NCI-H345 (cell line): ENCODE results near the gene STOML3.
"Not testable (repeated sequence)": the region's sequence is repeated elsewhere in the genome, so short reads cannot be mapped to it uniquely, and the experiment has no call there.

ENCODE experiments used
- DNase-seq: peaks from one replicate; lab custom pipeline; 2025; lab: John Stamatoyannopoulos, UW

Gene STOML3, protein sequence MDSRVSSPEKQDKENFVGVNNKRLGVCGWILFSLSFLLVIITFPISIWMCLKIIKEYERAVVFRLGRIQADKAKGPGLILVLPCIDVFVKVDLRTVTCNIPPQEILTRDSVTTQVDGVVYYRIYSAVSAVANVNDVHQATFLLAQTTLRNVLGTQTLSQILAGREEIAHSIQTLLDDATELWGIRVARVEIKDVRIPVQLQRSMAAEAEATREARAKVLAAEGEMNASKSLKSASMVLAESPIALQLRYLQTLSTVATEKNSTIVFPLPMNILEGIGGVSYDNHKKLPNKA

DNA sequence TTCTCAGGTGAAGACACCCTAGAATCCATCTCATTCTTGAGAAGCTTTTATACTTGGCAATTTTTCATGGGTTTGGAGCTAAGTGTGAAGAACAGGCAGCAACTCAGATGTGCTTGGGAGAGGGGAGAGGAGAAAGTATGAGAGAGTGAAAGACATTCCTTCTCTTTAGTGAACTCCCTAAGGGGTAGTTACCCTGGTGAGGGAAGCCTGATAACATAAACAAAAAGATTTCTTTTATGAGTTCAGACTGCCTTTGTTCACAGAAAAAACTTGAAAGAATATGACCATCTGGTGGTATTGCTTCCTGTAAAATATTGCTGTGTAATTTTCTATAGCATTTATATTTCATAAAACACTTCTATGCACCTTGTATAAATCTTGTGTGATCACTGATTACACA lies at the start of gene STOML3:
TSS of gene STOML3 (minus strand) at position 139 of the 400 bp plus-strand sequence. CDS start at position 29, 110 bp downstream.
- DNase-seq, result no peak

DNA sequence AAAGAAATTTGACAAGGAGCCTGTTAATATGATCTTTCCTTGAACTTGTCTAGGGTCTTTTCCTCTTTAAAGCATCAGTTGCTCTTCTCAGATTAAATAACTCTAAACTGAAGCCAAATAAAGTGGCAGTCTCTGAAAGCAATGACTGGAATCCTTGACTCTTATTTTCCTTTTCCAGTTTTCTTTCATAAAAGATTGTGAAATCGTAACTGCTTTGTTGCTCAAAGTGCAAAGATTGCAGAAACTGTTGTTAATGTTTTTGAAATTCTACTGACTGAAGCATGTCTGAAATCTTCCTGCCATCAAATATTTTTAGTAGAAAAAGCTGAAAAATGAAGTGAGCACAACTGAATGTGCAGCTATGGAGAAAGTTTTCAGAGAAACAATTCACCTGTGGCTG lies 49.6 kb upstream of the STOML3 start:
- DNase-seq, result no peak

DNA sequence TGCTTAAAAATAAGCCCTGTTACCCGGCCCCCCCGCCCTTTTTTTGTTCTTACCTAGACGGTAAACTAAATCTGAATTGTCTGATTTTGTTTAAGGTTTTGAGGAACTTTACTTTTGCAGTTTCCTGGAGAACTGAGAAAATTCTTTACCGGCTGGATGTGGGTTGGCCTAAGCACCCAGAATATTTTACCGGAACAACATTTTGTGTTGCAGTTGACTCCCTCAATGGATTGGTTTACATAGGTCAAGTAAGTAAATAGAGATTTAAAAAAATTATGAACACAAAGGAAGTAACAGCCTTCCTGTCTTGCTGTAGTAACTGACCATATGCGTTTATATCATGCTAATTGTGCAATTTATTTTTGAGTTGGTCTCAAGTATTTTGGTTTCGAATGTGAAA lies 48.4 kb upstream of the STOML3 start:
- no peak for DNase-seq

DNA sequence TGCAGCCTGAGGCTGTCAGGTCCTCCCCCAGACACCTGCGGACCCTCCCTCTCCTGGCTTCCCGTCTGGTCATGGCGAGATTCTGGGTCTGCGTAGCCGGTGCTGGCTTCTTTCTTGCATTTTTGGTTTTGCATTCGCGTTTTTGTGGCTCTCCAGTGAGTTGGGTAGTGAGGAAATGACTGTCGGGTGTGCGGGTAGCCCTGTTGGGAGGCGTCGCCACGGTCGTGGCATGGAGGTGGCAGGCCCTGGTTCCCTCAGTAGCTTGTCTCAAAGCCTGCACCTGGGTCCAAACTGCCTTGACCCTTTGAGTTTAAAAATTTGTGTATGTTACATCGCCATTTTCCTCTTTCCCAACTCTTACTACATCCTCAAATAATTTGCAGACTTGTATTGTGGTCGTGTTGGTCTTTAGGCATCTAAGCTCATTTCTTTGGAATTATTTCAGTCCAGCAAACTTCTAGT lies 48.0 kb upstream of the STOML3 start:
- DNase-seq, result no peak

DNA sequence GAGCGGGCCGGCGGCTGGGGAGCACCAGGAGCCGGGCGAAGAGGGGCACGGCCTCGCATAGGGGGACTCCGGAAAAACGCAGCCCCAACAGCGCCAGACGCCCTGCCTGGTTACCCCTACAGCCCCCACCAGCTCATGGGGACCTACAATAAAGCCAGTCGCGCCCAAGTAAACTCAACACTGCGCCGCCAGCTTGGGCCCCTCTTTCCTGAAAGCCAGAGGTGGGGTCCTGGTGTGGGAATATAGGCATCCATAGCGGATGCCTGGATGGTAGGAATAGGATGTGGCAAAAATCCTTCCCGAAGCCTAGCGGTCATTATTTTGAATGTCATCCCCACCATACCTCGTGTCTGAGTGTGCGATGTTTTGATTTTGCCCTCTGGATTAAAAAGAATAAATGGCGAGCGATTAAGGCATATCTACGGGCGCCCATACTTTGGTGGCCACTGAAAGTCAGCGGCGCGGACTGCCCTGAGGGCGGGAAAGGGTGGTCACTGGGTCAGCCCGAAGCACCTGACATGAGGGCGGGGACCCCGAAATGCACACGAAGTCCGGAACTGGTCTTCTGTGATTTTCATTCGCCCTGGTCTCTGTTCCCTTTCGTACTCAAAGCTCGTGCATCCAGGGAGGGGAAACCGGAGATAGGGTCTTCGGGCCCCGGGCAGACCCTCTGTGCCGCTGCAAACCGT lies 47.4 kb upstream of the STOML3 start, which contains the start of the genes NHLRC3 and PROSER1:
TSS of gene NHLRC3 (plus strand) at position 577 of the 689 bp plus-strand sequence. CDS start 184 bp downstream, outside the sequence.
TSS of gene PROSER1 (minus strand) at position 210 of the 689 bp plus-strand sequence. CDS start 847 bp downstream, outside the sequence.
- DNase-seq, result peak; percentile 90

DNA sequence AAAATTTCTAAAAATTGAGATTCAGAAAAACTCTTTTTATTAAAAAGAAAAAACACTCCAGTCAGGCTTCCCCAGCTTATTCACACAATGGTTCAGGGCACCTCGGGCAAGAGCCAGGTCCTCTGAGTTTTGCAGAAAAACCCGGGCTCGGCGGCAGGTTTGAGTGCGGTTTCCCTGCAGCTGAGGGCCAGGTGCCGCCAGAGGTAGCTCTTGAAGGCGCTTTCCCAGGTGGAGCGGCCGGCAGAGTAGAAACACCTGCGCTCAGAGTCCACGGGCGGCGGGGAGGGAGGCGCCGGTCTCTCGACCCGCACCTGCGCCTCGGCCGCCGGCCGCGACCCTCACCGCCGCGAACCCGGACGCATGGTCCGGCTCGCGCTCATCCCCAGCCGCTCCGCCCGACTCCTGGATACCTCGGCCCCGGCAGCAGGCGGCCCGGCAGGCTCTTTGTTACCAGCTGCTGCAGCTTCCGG lies 46.8 kb upstream of the STOML3 start:
- no peak for DNase-seq

DNA sequence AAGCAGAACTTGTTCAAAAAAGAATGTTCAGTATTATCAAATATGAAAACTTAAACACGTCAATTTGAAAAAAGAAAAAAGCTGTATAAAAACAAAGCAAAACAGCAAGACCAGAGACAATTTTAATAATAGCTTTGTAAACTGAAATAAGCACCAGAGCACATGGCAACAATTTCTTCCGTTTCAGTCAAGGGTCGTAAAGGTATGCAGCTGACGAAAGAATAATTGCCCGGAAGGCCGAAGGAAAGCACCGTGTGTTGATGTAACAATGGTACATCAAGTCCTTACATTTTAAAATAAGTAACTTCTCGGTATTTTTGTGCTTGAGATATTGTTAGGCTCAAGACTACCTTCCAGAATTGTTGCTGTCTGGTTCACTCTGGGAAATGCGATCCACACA lies 45.6 kb upstream of the STOML3 start:
- DNase-seq, result no peak

DNA sequence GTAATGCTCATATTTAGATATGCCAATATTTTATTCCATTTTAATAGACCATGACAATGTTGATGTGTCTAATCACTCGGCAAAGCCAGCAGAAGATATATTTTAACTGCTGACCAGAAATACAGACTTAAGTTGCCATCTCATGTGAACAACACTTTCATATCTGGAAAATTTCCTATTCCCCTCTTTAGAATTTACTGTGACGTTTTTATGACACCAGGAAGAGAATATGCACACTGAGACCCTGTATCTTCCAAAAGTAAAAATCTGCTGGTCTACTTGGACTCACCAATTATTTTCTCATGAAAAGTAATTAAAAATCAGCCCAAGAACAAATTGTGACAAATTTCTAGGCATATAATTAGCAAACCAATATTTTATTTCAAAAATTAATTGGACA lies 45.2 kb upstream of the STOML3 start:
- no peak for DNase-seq

DNA sequence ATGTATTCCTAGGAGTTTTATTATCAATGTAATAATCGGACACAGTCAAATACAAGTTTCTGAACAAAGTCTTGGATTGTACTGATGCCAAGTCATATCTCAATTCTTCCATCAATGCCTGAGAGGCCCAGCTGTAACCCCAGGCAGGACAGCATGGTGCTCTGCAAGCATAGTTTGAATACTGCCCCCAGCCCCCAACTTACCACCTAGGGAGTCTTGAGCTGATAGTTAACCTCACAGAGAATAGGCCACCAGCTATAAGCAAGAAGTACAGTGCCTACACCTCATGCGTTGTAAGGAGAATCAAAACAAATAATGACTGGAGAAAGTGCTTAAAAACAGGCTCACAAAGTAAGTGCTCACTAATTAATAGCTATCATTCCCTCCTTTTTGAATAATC lies 44.6 kb upstream of the STOML3 start:
- DNase-seq, result no peak

DNA sequence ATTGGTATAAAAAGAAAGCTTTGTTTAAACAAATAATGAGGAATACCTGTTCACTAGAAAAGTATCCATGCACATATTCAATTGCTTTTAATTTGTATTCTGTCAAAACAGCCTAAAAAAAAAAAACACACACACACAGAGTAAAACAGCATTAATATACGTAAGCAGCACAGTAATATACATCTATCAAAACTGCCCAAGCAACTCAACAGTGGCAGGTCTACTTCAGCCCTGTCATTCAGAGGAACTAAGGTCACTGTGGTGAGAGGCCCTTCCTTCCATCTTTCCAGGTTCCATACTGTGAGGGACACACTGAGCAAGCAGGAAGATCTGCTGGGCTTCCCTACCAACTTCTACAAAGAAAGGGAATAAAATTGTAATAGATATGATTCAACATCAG lies 43.5 kb upstream of the STOML3 start:
- DNase-seq, result no peak

DNA sequence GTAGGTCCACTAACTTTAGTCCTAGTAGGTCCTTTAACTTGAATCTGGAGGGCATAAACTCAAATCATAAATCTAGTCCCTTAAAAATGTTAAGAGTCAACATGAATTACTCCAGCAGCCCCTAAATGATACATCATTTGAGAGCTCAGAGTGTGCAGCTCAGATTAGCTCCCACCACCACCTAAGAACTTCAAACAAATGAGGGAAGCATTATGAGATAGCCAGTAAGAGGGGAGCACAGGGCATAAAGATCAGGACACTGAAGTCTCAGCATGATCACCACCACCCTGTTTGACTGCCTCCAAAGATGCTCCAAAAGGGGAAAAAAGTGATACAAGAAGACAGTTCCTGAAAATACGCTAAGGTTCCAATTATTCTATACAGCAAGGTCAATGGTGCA lies 41.5 kb upstream of the STOML3 start:
- no peak for DNase-seq

DNA sequence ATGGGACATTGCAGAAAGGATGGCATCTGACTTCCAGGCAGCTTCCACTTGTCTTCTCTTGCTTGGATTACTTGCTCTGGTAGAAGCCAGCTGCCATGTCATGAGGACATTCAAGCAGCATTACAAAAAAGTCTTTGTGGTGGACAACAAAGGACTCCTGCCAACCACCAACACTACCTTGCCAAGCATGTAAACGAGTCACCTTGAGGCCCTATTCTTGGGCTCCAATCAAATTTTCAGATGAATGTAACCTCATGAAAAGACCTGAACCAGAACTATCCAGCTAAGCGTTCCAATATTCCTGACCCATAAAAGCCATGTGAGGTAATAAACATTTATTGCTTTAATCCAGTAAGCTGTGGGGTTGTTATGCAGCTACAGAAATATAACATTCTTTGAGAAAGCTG lies 34.8 kb upstream of the STOML3 start:
- DNase-seq, result peak; percentile 7

DNA sequence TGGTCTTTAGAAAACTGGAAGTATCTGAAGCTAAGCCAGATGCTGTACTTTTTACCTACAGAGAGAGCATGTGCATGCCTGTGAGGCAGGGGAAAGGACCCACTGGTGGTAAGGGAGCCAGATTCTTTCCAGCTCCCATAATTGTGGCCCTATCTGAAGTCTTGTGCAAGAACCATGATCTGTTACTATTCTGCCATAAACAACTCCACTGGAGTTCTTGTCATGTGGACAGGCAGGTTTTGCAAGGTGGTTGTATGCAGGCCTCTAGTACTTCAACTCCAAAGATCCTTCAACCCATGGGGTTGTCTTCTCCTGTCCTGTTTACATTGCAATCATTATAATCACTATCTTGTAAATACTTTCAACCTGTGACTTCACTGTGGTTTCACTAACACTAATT lies 33.1 kb upstream of the STOML3 start:
- no peak for DNase-seq

DNA sequence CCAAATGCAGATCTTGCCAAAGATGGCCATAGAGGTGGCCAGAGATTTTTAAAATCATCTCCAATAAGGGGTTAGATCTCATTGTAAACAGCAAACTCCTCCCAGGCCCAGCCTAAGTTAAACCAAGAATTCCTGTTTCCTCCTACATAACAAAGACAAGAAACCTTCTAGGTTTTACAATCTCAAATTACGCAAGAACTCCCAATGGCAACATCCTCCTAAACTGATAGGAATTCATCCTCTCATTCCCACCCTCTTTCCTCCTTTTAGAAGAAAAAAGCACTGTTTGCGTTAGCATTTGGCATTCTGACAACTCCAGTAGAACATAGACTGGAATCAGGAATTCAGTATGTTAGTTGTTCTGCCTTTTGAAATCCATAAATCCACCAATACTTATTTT lies 32.7 kb upstream of the STOML3 start:
- no peak for DNase-seq

DNA sequence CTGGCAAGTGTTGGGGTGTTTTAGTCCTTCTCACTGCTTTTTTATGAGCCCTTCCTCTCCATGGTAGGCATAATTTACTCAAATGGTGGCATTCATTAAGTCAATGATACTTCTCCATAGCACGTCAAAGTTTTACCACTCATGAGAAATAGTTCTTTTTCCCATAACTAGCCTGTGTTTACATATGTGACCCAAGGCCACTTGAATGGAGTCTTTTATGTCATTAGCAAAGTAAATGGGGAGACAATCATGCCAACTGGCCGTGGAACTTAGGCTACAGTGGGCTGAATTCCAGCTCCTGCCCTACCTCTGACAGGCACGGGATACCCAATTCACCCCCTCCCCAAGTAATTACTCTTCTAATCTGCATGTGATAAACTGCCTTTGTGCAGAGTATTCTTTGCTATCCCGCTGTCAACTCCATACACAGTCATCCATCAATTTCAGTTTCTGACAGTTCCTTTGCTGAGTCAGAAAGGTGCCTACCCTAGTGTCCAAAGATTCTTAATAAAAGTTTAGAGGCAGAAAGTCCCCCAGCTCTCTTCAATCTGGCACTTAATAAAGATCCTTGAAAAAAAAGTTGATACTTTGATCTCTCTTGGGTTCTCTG lies 30.3 kb upstream of the STOML3 start:
- DNase-seq, result no peak

DNA sequence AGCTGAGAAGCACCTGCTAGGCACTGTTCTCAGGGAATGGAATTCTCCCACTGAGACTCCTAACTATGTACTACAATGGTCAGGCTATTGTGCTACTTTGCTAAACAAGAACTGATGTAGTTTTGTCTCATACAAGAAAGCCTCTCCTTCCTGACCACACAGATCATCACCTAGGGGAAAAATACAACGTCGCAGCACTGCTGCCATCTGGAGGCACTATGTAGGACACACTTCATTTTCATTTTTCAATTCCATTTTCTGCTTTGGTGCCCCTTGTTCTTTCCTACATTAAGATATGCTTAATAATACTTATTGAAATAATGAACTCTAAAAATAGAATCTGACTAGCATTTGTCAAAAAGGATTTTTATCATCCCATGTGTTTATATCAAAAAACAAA lies 26.2 kb upstream of the STOML3 start:
- DNase-seq, result peak; percentile 18

DNA sequence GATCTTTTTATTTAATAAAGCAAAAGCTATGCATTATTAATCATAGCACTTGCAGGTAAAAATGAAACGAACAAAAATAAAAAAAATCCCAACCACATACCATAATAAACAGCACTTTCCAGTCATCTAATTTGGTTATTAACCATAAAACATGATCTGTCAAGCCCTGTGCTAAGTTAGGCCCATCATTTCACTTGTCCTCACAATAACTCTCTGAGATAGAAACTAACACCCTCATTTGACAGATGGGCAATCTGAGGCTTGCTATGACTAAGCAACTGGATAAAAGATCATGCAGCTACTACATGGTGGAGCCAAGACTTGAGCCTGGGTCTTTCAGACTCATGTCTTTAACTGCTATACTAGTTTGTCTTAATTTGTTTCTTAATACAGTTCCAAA lies 25.5 kb upstream of the STOML3 start:
- DNase-seq, result no peak

DNA sequence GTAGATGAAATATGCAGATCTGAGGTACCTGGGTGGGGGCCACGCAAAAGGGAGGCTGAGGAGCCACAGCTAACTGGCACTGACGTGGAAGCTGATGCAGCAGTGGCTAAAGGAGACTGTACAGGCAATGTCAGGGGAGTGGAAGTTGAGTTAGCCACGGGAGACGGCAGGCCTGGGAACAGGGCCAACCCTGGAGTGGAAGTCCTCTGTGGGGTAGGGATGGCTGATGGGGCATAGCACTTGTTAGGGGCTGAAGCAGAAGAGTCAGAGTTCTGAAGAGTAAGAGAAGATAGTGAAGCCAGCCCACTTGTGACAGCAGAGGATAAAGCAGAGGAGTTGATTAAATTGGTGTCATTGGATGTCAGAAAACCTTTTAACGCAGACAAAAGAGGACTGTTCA lies 22.8 kb upstream of the STOML3 start:
- no peak for DNase-seq

DNA sequence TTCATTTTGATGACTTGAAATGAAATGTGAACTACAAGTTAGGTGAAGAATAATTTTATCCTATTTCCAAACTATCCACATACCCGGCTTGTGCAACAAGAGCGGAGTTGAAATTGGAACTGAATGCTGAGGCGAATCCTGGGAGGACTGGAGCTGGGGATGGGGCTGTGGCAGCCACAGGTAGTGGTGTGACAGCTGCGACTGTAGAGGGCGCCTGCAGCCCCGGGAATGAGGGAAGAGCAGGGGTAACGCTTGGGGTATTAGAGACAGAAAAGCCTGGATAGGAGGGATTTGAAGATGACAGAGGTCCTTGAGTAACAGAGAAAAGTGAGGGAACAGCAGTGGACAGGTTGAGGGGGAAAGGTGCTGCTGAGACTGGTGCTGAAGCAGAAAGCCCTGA lies 22.0 kb upstream of the STOML3 start:
- DNase-seq, result no peak

DNA sequence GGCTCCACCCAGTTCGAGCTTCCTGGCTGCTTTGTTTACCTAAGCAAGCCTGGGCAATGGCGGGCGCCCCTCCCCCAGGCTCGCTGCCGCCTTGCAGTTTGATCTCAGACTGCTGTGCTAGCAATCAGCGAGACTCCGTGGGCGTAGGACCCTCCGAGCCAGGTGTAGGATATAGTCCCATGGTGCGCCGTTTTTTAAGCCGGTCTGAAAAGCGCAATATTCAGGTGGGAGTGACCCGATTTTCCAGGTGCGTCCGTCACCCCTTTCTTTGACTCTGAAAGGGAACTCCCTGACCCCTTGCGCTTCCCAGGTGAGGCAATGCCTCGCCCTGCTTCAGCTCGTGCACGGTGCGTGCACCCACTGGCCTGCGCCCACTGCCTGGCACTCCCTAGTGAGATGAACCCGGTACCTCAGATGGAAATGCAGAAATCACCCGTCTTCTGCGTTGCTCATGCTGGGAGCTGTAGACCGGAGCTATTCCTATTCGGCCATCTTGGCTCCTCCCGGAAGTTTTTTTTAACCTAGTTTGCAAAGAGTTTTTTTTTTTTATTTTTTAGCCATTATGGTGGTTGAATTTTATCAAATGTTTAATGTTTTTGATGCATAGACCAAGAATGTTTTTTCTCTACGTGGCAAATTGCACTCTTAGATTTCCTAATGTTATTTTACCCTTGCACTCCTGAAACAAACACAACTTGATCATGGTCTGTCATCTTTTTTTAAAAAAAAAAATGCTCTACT lies 15.9 kb upstream of the STOML3 start:
- DNase-seq, result not testable (repeated sequence)

DNA sequence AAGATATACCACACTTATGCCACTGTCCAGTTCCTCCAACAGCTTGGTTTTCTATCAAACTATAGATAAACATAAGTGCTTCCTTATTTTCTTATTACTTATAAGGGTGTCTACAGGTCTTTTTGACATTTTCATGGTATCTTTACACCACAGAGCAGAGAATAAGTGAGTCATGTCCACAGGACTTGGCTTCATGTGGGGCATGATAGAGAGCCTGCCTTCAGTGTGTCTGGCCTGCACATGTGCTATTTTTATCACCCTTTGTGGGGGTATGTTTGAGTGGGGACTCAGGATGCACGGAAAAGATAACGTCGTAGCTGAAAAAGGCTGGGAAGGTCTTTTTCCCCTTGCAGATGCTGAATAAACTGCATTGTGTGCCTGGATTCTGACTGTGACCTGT lies 8.1 kb upstream of the STOML3 start:
- DNase-seq, result no peak

DNA sequence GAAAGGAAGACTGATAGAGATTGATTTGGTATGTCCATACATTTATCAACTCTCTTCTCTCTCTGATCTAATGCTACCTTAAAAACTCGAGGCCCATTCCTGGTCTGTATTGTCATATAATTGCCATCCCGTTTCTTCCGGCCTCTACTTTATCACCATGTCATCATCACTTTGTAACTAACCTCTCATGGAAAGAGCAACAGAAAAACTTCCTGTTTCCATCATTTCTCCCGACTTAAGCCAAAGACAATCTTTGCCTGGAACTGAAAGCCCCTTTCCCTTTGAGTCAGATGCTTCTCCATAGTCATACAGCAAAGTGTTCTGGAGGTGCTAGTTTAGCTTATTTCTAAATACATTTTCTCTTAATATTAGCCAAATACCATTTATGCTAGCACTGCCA lies 2.8 kb upstream of the STOML3 start:
- DNase-seq, result no peak
